ENCODE data around the gene PITPNM2.
A peak's percentile ranks its signal among the peaks of the same experiment; 100 is the strongest.

PITPNM2 gene

GRCh38 chr12:123150744-123151456, at the start of gene PITPNM2:
Gene PITPNM2, minus strand, starts transcription at chr12:123151090. Its CDS starts 116,500 bp downstream, at chr12:123034590.
- peak; percentile 67 for DNase-seq

GRCh38 chr12:123200414-123200813, 49.5 kb upstream of the PITPNM2 start:
- DNase-seq, result no peak

- DNase-seq, result no peak
Observed at GRCh38 chr12:123199936-123200335, 49.0 kb upstream of the PITPNM2 start.

- no peak for DNase-seq
Observed at GRCh38 chr12:123187637-123188036, 36.7 kb upstream of the PITPNM2 start.

GRCh38 chr12:123180171-123180570, 29.3 kb upstream of the PITPNM2 start:
- no peak for DNase-seq

- DNase-seq, result no peak
Observed at GRCh38 chr12:123171967-123172366, 21.1 kb upstream of the PITPNM2 start.

GRCh38 chr12:123167329-123167728, 16.4 kb upstream of the PITPNM2 start:
- DNase-seq, result no peak

- no peak for DNase-seq
Observed at GRCh38 chr12:123165537-123165936, 14.6 kb upstream of the PITPNM2 start.

GRCh38 chr12:123164710-123165261, 13.9 kb upstream of the PITPNM2 start:
- DNase-seq, result no peak

- no peak for DNase-seq
Observed at GRCh38 chr12:123164222-123164621, 13.3 kb upstream of the PITPNM2 start.

- DNase-seq, result no peak
Observed at GRCh38 chr12:123163227-123163626, 12.3 kb upstream of the PITPNM2 start.

- DNase-seq, result no peak
Observed at GRCh38 chr12:123160801-123161487, 10.1 kb upstream of the PITPNM2 start.

- DNase-seq, result no peak
Observed at GRCh38 chr12:123153906-123154305, 3.0 kb upstream of the PITPNM2 start.

- DNase-seq, result no peak
Observed at GRCh38 chr12:123152833-123153232, 1.9 kb upstream of the PITPNM2 start.

GRCh38 chr12:123151457-123152454, 866 bp upstream of the PITPNM2 start:
- DNase-seq, result peak; percentile 6

- DNase-seq, result no peak
Observed at GRCh38 chr12:123150275-123150743, 581 bp downstream of the PITPNM2 start.

GRCh38 chr12:123149501-123150274, 1.2 kb downstream of the PITPNM2 start:
- DNase-seq, result no peak

GRCh38 chr12:123149088-123149487, 1.8 kb downstream of the PITPNM2 start:
- DNase-seq, result no peak

- no peak for DNase-seq
Observed at GRCh38 chr12:123148655-123149054, 2.2 kb downstream of the PITPNM2 start.

GRCh38 chr12:123148223-123148622, 2.7 kb downstream of the PITPNM2 start:
- no peak for DNase-seq

GRCh38 chr12:123145211-123145610, 5.7 kb downstream of the PITPNM2 start:
- no peak for DNase-seq

Data from inflammatory macrophage treated with lipopolysaccharide for 4 hours (primary cell).